K562 (cell line): ENCODE data around the gene NAALAD2.

ENCODE experiments used
- CBFB ChIP-seq: sonication (generic); formaldehyde crosslinking; IDR thresholded peaks from 2 replicates; pipeline ENCODE4 v1.4.0; 2020; ENCODE audit warnings: mild to moderate bottlenecking, missing genetic modification reagents
- CREB1 ChIP-seq, 2 experiments: sonication (generic) in 1 of 2; formaldehyde crosslinking in 1 of 2; IDR thresholded peaks; 2 replicates each; pipeline versions ENCODE4 v1.6.1 to v1.8.0; 2012 to 2022; ENCODE audit warnings: inconsistent platforms in 1 of 2, mild to moderate bottlenecking in 1 of 2, missing genetic modification reagents in 1 of 2, moderate library complexity in 1 of 2
- EP300 ChIP-seq: IDR thresholded peaks from 2 replicates; pipeline ENCODE4 v1.6.1; 2012; ENCODE audit warnings: low read length, improper control_type of control experiment
- FOXA1 ChIP-seq: fragments of 450-650 bp; IDR thresholded peaks from 2 replicates; pipeline ENCODE4 v1.6.1; 2016; ENCODE audit warnings: mild to moderate bottlenecking, borderline replicate concordance
- HDAC2 ChIP-seq: fragments of 450-650 bp; IDR thresholded peaks from 2 replicates; pipeline ENCODE4 v1.6.1; 2016; ENCODE audit warnings: mild to moderate bottlenecking
- LARP7 ChIP-seq: fragments of 450-650 bp; IDR thresholded peaks from 2 replicates; pipeline ENCODE4 v1.6.1; 2016
- PURB ChIP-seq: sonication (generic); formaldehyde crosslinking; IDR thresholded peaks from 2 replicates; pipeline ENCODE4 v1.9.0; 2021; ENCODE audit warnings: low read depth, mild to moderate bottlenecking, missing genetic modification reagents
- TBL1XR1 ChIP-seq, 2 experiments: IDR thresholded peaks; 2 replicates each; pipeline ENCODE4 v1.6.1; 2012; ENCODE audit warnings: improper control_type of control experiment in 2 of 2, low read length in 2 of 2, mild to moderate bottlenecking in 1 of 2
- ZNF140 ChIP-seq: fragments of 250-450 bp; sonication (Bioruptor Pico); IDR thresholded peaks from 2 replicates; pipeline ENCODE4 v1.8.0; 2021; ENCODE audit warnings: moderate library complexity, mild to moderate bottlenecking, inconsistent platforms
- TF ChIP-seq, protein P1 (sequence below), 3 experiments: IDR thresholded peaks in 2 of 3; conservative IDR thresholded peaks in 1 of 3; 2 replicates each; pipeline ENCODE4 v1.5.1; 2011 to 2012; ENCODE audit warnings: low read length in 3 of 3, mild to moderate bottlenecking in 3 of 3, control low read depth in 2 of 3, improper control_type of control experiment in 1 of 3, inconsistent platforms in 1 of 3, low read depth in 1 of 3, mixed read lengths in 1 of 3, moderate library complexity in 1 of 3; ENCODE audit not compliant: insufficient read depth in 2 of 3
- TF ChIP-seq, protein P2 (sequence below): sonication (generic); formaldehyde crosslinking; IDR thresholded peaks from 2 replicates; pipeline ENCODE4 v1.9.0; 2022; ENCODE audit warnings: mild to moderate bottlenecking, missing genetic modification reagents

DNA sequence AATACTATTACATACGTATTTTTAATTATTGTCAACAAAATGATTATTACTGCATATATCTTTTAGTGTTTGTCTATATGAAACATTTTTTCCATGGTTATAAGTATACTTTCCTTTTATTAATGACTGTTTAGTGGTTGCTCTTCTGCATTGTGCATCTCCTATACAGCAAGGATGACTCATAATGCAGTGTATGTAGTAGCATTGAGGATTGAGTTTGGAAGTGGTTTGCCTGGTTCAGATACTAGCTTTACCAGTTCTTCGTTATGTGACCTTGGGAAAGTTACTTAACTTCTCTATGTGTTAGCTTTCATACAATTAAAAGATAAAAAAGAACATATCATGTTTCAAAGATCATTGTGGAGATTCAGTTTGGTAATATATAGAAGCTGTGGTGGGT lies 44.3 kb downstream of the NAALAD2 start:
- TF ChIP-seq TBL1XR1 (IDR thresholded peaks at IDR 0.05; ENCODE audit: low read length in 2 of 2) (no peak), FOXA1 (no peak), PURB (CRISPR knock-in tag) (no peak), LARP7 (no peak), CREB1 (IDR thresholded peaks at IDR 0.05) (no peak), CREB1 (CRISPR knock-in tag; IDR thresholded peaks at IDR 0.05) (no peak), CBFB (CRISPR knock-in tag) (no peak), ZNF140 (CRISPR knock-in tag) (no peak), EP300 (no peak), HDAC2 (no peak)
- TF ChIP-seq, protein P1, sequence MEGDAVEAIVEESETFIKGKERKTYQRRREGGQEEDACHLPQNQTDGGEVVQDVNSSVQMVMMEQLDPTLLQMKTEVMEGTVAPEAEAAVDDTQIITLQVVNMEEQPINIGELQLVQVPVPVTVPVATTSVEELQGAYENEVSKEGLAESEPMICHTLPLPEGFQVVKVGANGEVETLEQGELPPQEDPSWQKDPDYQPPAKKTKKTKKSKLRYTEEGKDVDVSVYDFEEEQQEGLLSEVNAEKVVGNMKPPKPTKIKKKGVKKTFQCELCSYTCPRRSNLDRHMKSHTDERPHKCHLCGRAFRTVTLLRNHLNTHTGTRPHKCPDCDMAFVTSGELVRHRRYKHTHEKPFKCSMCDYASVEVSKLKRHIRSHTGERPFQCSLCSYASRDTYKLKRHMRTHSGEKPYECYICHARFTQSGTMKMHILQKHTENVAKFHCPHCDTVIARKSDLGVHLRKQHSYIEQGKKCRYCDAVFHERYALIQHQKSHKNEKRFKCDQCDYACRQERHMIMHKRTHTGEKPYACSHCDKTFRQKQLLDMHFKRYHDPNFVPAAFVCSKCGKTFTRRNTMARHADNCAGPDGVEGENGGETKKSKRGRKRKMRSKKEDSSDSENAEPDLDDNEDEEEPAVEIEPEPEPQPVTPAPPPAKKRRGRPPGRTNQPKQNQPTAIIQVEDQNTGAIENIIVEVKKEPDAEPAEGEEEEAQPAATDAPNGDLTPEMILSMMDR (IDR thresholded peaks at IDR 0.05 in 2 of 3, conservative IDR thresholded peaks at IDR 0.05 in 1 of 3; ENCODE audit: insufficient read depth in 2 of 3, low read depth in 1 of 3, low read length in 3 of 3), result no peak
- TF ChIP-seq, protein P2, sequence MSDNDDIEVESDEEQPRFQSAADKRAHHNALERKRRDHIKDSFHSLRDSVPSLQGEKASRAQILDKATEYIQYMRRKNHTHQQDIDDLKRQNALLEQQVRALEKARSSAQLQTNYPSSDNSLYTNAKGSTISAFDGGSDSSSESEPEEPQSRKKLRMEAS (CRISPR knock-in tag), result no peak
